Mucosa of descending colon (tissue), 3 donors: Measurements from ENCODE around the gene SEMA6A. TPM values are rescaled to one million over a fixed set of nuclear protein-coding genes. Genes with fewer than 3 reads are reported as not detected.

Experiments used
- ATAC-seq: fragments of 200-7000 bp; cut with Tn5 transposase; one replicate; pipeline ENCODE4 v1.9.1; 2020; ENCODE audit warnings: mild to moderate bottlenecking, moderate library complexity
- DNase-seq, 3 donors: peaks; one replicate each; pipeline ENCODE4 v3.0.0-alpha.2; 2020
- H3K36me3 ChIP-seq: fragments of 200-600 bp; one replicate; pipeline ENCODE4 v1.8.0; 2021; ENCODE audit warnings: low read depth, mild to moderate bottlenecking
- H3K4me1 ChIP-seq: fragments of 200-600 bp; one replicate; pipeline ENCODE4 v1.8.0; 2021; ENCODE audit warnings: low read depth, mild to moderate bottlenecking
- H3K4me3 ChIP-seq: fragments of 200-600 bp; one replicate; pipeline ENCODE4 v1.8.0; 2021; ENCODE audit warnings: mild to moderate bottlenecking
- H3K9me3 ChIP-seq: fragments of 200-600 bp; one replicate; pipeline ENCODE4 v1.8.0; 2021; ENCODE audit warnings: mild to moderate bottlenecking
- CTCF ChIP-seq: fragments of 200-600 bp; IDR thresholded peaks from one replicate; pipeline ENCODE4 v1.8.0; 2022; ENCODE audit warnings: antibody characterized with exemption, mild to moderate bottlenecking
- intact Hi-C, 2 donors: fragments of 100-400 bp; cut with DNase I in 1 of 2; cut with micrococcal nuclease in 1 of 2; formaldehyde crosslinking; loops; one replicate each; pipeline versions ENCODE4 v1.11.0 to v1.11.1; 2022; cut with DNase I, micrococcal nuclease
- total RNA-seq, 3 donors: library from RNA; stranded (reverse); fragmentation: NEBNext Ultra II Directional in 2 of 3; extraction: Animal tissue kit (Norgen Biotek cat#: 25700) in 2 of 3; gene quantifications; one replicate each; pipeline versions ENCODE4 v1.2.1 to v1.2.4, GENCODE V29; 2021 to 2023
- donor health status: DM: no; HTN: no; CAD: no; lungs with moderate emphysema.
- donor health status: DM: no; HTN: no; CAD: no.
- donor health status: DM: no; HTN: yes; CAD: no.

Gene SEMA6A
- total RNA-seq, 3 donors from 2014 or later: 90.0 to 137 (median 106) TPM

- ATAC-seq (no peak), DNase-seq (no peak)
- H3K9me3 ChIP-seq: no peaks in the 10 kb centered on the region
- no peaks in the 10 kb centered on the region for H3K4me1 ChIP-seq
- no peaks in the 10 kb centered on the region for H3K36me3 ChIP-seq
- intact Hi-C loops: no loop called here
- H3K4me3 ChIP-seq: no peak overlapping the region
- no peak for TF ChIP-seq CTCF
These were observed 179.4 kb downstream of the SEMA6A start for GRCh38 chr5:116395226-116395625.

GRCh38 chr5:116394186-116394867, 180.3 kb downstream of the SEMA6A start:
- Histone ChIP-seq H3K4me1 (no peaks in the 10 kb centered on the region), H3K4me3 (no peak overlapping the region), H3K9me3 (no peaks in the 10 kb centered on the region), H3K36me3 (no peaks in the 10 kb centered on the region)
- DNase-seq: no peak
- no peak for ATAC-seq
- intact Hi-C loops: no loop called here
- TF ChIP-seq CTCF: no peak
